Thyroid gland (tissue), 4 donors: Measurements from ENCODE around the gene SEMA6B.

Experiments
- CTCF ChIP-seq, 6 experiments: fragments of 200-600 bp in 3 of 6; fragments of 450-650 bp in 3 of 6; sonication (generic) in 3 of 6; IDR thresholded peaks; one replicate each; pipeline ENCODE4 v1.5.1; 2016 to 2019; ENCODE audit warnings: antibody characterized with exemption in 6 of 6, mild to moderate bottlenecking in 2 of 6, inconsistent platforms in 1 of 6, moderate library complexity in 1 of 6
- POLR2A ChIP-seq, 2 donors: fragments of 450-650 bp; IDR thresholded peaks; one replicate each; pipeline ENCODE4 v1.6.1; 2017; ENCODE audit warnings: antibody characterized with exemption in 2 of 2, mild to moderate bottlenecking in 2 of 2, moderate library complexity in 1 of 2

GRCh38 chr19:4568886-4569285 is 9.4 kb upstream of the SEMA6B start:
- no peak for TF ChIP-seq CTCF (IDR thresholded peaks at IDR 0.05)
- no peak for TF ChIP-seq POLR2A (IDR thresholded peaks at IDR 0.05)
